Lower leg skin (tissue), 4 donors: ENCODE measurements around the gene WNK2. TPM values are rescaled to one million over a fixed set of nuclear protein-coding genes. Genes with fewer than 3 reads are reported as not detected.
A peak's percentile ranks its signal among the peaks of the same experiment; 100 is the strongest.

Source experiments
- DNase-seq, 2 donors: peaks; one replicate each; pipeline ENCODE4 v3.0.0-alpha.2; 2019; ENCODE audit warnings: low spot score in 2 of 2
- H3K4me3 ChIP-seq: fragments of 200-600 bp; sonication (generic); 2 replicates; pipeline ENCODE4 v1.5.1; 2017; ENCODE audit warnings: mild to moderate bottlenecking, low read depth; ENCODE audit not compliant: poor library complexity, severe bottlenecking
- CTCF ChIP-seq, 3 donors: fragments of 450-650 bp; IDR thresholded peaks; one replicate each; pipeline ENCODE4 v1.5.1; 2016; ENCODE audit warnings: antibody characterized with exemption in 3 of 3, mild to moderate bottlenecking in 3 of 3, moderate library complexity in 2 of 3
- POLR2A ChIP-seq, 2 donors: fragments of 450-650 bp; IDR thresholded peaks; one replicate each; pipeline ENCODE4 v1.6.1; 2016 to 2017; ENCODE audit warnings: antibody characterized with exemption in 2 of 2, mild to moderate bottlenecking in 1 of 2, moderate library complexity in 1 of 2
- WGBS, 2 donors: methylation state at CpG; one replicate each; pipeline ENCODE4 v1.1.5; 2018; 5-methylcytosine and 5-hydroxymethylcytosine counted together
- intact Hi-C: fragments of 100-400 bp; cut with DNase I; formaldehyde crosslinking; loops from one replicate; pipeline ENCODE4 v1.15.0; 2023; ENCODE audit warnings: low total_unique reads
- total RNA-seq, 4 donors: library from RNA; depleted of rRNA; stranded (reverse); fragments of >200 nt; gene quantifications; one replicate each; pipeline ENCODE4 v1.1.0, GENCODE V29; 2016

WNK2 gene
- total RNA-seq, 4 donors from 2014 or later, result 35.3 to 53.6 (median 42.6) TPM

DNA sequence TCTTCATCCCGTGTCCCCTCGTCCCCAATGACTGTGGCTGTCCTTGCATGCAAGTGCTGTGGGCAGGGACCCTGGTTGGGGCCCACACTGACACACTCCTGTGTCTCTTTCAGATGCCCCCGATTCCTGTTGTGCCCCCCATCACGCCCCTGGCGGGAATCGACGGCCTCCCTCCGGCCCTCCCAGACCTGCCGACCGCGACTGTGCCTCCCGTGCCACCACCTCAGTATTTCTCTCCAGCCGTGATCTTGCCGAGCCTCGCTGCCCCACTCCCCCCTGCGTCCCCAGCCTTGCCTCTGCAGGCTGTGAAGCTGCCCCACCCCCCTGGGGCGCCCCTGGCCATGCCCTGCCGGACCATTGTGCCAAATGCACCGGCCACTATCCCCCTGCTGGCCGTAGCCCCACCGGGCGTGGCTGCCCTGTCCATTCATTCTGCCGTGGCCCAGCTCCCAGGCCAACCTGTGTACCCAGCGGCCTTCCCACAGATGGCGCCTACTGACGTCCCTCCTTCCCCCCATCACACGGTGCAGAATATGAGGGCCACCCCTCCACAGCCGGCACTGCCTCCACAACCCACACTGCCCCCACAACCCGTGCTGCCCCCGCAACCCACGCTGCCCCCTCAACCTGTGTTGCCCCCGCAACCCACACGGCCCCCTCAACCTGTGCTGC is 75.0 kb downstream of the WNK2 start:
- WGBS, 2 donors, result 90 to 93% methylated on average over 33 of the region's 33 CpGs
- TF ChIP-seq CTCF (IDR thresholded peaks at IDR 0.05) (no peak), POLR2A (IDR thresholded peaks at IDR 0.05) (no peak)
- intact Hi-C loops, result no loop called here
- DNase-seq, result peak in 1 of 2 donors; percentile 83
- H3K4me3 ChIP-seq, result no peak overlapping the region

GRCh38 chr9:93259490-93260262 is 75.7 kb downstream of the WNK2 start:
- no peak overlapping the region for H3K4me3 ChIP-seq
- TF ChIP-seq POLR2A (IDR thresholded peaks at IDR 0.05), result no peak
- no peak for TF ChIP-seq CTCF (IDR thresholded peaks at IDR 0.05)
- intact Hi-C loops, result no loop called here
- peak in 1 of 2 donors; percentile 74 for DNase-seq
- WGBS, 2 donors, result 93% methylated on average over 17 to 20 of the region's 20 CpGs

DNA sequence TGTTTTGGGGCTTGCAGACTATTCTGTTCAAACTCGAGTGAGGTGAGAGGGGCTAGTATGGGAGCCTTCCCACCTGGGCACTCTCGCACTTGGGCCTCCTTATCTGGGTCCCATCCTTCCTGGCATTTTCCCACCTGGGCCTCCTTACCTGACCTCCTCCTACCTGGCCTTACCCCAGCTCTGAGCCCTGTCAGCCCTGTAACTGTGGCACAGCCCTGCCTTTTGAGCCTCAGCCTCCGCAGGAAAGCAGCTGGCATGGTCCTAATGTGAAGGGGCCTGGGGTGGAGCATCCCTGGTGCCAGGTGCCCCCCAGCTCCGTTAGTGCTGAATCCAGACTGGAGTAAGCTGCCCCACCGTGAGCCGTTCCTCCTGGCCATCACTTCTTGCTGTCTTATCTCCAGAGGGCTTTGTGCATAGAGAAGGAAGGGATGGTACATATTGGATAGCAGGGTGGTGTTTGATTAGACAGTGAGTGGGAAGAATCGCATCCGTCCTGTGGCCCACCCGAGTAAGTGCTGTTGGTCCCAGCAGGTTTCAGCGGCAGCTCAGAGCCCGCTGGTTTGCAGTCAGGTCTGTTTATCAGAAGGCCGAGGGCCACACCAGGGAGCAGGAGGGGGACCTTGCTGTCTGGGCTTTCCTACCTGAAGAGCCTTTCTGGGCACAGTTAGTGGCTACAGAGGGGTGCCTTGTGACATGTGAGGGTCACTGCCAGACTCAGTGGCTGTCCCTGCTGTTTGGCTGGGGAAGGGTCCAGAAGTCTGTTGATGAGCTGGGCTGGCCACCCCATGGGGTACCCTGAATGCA is 76.5 kb downstream of the WNK2 start:
- intact Hi-C loops, result no loop called here
- peak; percentile 11 to 72 for DNase-seq
- TF ChIP-seq POLR2A (IDR thresholded peaks at IDR 0.05) (no peak), CTCF (IDR thresholded peaks at IDR 0.05) (no peak)
- H3K4me3 ChIP-seq, result no peak overlapping the region
- WGBS, 2 donors, result 91 to 92% methylated on average over 8 to 12 of the region's 12 CpGs

DNA sequence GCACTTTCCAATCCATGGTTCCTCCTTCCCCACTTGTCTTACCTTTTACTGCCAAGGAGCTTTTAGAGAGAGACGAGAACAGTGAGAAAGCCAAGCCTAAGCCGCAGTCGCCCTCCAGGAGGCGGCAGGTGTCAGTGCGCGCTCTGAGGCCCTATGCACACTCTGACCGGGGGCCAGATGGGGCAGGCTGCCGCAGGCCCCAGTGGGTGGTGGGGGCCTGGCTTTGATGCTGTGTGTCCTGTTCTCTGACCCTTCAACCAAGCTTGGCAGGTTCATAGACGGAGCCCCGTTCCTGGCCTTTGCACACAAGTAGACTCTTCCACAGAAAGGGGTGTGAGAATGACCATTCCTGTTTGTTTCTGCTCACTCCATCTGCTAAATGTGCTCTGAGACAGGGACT is 77.3 kb downstream of the WNK2 start:
- 84 to 92% methylated on average over 9 to 10 of the region's 10 CpGs for WGBS, 2 donors
- DNase-seq, result peak in 1 of 2 donors; percentile 77

More for the DNA sequence above, 77.3 kb downstream of the WNK2 start:
- no peak overlapping the region for H3K4me3 ChIP-seq
- TF ChIP-seq POLR2A (IDR thresholded peaks at IDR 0.05) (no peak), CTCF (IDR thresholded peaks at IDR 0.05) (no peak)
- intact Hi-C loops, result no loop called here
